Erythroblast (primary cell): ENCODE results near the gene ADARB2.

Experiments used
- DNase-seq, 2 experiments: peaks; one replicate each; lab custom pipeline; 2025; lab: John Stamatoyannopoulos, UW
- GATA1 ChIP-seq: IDR thresholded peaks from 2 replicates; pipeline ENCODE4 v1.6.1; 2011; ENCODE audit warnings: low read depth, mild to moderate bottlenecking, control low read depth, low read length, moderate library complexity
- POLR2A ChIP-seq: IDR thresholded peaks from 2 replicates; pipeline ENCODE4 v1.6.1; 2011; ENCODE audit warnings: mild to moderate bottlenecking, low read length

ADARB2 gene

DNA sequence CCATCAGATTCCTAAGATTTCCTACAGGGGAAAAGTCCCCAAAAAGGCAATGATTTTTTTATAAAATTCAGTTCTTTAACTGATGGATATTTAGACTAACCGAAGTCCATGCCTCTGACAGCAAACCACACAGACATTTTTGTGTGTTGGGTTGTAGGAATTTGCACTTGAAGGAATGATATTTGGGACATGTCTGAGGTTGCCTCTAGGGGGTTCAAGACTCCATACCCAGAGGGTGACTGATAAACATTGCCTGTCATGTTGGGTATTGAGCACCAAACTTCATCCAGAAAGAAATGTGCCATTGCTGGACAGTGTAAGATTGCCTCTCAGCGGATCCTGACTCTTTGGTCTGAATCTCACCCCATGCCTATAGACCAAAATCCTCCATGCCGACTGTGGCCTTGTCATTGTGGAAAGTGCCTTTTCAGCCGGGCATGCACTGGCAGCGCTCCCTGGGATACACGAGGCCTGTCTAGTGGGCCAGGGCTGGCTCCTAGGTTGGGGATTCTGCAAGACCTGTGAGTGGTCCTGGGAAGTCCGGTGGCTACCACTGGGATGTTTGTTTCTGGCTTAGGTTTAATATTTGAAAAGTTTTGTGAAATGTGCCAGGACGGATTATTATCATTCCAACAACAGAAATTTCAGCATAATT, 428.2 kb downstream of the ADARB2 start:
- DNase-seq, result no peak
- TF ChIP-seq GATA1 (no peak), POLR2A (no peak)

DNA sequence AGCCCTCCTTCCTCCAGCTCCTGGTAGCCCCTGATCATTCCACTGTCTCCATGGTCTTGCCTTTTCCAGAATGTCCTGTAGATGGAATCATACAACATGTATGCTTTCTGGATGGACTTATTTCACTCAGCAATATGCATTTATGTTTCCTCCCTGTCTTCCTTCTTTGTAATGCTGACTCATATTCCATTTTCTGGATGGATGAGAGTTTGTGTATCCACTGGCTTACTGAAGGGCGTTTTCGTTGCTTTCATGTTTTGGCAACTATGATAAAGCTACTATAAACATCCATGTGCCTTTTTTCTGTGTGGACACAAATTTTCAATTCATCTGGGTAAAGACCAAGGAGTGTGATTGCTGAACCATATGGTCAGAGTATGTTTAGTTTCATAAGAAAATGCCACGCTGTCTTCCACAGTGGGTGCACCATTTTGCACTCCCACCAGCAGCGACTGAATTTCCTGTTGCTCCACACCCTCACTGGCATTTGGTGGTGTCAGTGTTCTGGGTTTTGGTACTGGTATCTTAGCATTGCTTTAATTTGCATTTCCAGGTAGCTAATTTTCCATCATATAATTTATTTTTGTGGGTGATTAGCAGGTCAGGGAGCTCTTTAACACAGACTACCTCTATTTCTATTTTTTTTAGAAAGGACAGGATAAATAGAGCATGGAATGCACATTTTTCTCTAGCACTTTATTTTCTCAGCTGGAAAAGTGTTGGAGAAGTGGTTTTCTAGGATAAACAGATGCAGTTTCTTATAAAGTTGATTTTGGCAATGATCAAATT, 429.0 kb downstream of the ADARB2 start:
- no peak for DNase-seq
- TF ChIP-seq GATA1, result no peak
- TF ChIP-seq POLR2A, result no peak

DNA sequence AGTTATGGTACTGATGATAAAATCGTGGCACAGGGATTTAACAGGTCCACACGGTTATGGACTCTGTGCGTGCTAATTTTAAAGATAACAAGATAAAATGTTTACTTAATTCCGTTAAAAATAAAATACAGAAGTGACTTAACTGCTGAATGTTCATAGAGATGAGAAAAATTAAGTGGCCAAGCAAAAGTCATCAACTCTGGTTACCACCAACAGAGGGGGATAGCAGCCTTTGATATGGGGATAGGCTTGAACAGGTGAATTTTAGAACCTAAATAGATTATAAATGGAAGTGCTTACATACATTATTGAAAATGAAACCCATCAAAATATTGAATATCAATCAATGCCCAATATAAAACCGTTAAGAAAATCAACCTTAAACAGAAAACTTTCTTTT, 436.2 kb downstream of the ADARB2 start:
- TF ChIP-seq GATA1, result no peak
- no peak for TF ChIP-seq POLR2A
- no peak for DNase-seq

DNA sequence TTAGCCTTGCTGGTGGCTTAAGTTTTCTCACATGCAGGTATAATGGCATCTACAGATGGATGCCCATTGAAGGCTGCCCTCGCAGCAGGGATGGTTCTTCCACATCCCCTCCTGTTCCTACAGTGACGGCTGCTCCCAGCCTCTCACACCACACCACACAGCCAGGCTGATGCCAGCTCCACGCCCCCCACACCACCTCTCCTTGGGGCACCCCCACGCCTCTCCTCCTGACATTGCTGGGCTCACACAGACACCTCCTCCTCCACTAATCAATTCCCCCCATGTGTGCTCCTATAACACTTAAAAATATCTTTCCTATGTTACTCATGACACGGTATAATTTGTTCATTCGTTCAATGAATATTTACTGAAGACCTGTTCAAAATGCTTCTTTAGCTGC, 437.1 kb downstream of the ADARB2 start:
- no peak for DNase-seq
- no peak for TF ChIP-seq POLR2A
- TF ChIP-seq GATA1, result no peak

DNA sequence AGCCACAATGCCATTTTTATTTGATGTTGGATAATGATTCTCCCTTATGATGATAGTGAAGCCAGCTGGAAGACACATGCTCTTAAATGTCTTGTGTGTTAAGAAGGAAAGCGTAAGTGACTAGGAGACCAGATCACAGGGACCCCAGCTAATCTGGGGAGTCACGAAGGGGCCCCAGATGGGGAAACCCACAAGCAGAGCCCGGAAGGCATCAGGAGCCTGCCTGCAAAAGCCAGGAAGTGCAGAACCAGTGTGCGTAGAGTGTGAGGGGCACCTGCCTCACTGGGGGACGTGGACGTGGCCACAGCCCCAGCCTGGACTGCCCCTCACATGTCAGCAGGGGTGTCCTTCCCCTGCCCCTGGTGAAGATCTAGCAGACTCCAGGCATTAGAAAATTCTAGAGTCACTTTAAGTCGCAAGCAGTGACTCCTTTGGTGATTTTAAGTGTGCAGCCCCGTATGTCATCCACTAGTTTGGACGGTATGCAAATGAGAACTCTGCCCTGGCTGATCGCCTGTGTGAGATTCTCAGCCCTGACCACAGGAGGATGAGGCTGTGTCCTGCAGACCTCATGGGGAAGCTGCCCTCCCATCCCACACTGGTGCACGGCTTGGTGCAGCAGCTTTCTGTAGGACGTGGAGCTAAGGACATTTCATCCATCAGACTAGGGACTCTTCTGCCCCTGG, 438.1 kb downstream of the ADARB2 start:
- TF ChIP-seq POLR2A, result no peak
- TF ChIP-seq GATA1, result no peak
- no peak for DNase-seq

DNA sequence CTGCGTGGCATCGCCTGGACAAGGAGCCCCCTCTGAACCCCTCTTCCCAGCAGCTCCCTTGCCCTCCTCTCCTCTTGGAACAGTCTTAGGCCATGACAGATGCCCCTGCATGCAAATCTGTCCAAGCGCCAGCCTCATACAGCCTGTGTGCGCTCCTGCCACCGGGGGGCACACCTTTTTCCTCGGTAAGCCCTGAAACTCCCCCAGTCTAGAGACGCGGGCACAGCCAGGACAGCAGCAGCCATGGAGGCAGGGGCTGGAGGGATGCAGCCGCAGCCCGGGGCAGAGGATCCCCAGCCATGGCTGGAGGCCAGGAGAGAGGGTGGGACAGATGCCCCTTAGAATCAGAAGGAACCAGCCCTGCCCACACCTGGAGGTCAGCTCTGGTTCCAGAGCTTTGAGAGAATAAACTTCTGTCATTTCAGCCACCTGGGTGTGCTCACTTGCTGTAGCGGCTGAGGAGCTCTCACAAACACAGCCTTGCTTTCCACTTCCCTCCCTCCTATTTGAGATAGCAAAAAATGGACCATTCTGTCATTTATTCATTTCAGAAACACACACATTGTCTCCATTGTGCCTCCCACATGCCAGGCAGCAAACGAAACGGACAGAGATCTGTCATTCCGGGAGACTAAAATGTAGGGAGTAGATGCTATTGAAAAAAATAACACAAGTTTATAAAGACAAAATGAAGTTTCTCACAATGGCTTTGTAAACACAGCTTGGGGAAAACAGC, 439.6 kb downstream of the ADARB2 start:
- TF ChIP-seq GATA1 (no peak), POLR2A (no peak)
- DNase-seq, result no peak

DNA sequence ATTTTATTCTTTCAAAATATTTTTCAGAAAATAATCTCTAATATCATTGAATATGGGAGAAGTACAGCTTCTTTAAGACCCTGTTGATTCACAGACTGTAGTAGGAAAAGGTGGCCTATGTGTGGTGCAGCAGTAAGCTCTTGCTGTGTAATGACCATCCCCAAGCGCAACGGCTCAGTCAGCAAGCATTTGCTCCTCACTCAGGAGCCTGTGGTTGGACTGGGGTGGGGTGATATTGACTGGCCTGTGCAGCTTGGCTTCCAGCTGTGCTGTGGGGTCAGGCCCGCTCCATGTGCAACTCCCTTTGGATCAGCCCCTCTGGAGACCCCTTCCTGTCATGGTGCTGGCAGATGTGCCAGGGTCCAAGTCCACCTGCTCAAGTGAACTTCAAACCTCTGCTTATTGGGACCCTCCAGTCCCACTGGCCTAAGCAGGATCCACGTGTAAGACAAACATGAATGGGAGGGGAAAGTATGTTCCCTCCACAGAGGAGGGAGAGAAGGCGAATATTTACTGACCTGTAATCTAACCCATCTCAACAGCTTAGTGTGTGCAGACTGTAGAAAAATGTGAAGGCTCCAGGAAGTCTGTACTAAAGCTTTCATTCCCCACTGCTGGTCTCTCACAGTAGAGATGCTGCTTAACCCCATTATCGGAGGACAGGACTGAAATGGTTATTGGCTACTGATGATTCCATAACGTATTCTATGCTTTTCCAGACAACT, 441.4 kb downstream of the ADARB2 start:
- DNase-seq, result no peak
- TF ChIP-seq POLR2A (no peak), GATA1 (no peak)

DNA sequence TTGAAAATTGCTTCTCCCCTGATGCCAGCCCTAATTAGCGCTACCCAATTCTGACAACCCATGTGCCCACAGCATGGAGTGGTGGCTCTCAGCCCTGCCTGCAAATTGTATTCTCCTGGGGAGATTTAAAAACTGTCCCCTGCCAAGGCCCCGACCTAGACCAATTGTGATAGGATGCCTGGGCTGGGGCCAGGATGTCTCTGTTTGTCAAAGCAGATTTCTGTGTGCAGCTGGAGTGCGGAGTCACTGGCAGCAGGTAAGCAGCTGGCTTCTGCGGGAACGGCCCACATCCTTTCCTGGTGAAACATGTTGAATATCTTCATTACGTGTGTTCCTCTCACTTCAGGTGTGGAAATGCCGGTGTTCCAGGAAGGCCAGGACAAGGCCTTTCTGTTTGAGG, 442.6 kb downstream of the ADARB2 start:
- TF ChIP-seq GATA1 (no peak), POLR2A (no peak)
- DNase-seq, result no peak

DNA sequence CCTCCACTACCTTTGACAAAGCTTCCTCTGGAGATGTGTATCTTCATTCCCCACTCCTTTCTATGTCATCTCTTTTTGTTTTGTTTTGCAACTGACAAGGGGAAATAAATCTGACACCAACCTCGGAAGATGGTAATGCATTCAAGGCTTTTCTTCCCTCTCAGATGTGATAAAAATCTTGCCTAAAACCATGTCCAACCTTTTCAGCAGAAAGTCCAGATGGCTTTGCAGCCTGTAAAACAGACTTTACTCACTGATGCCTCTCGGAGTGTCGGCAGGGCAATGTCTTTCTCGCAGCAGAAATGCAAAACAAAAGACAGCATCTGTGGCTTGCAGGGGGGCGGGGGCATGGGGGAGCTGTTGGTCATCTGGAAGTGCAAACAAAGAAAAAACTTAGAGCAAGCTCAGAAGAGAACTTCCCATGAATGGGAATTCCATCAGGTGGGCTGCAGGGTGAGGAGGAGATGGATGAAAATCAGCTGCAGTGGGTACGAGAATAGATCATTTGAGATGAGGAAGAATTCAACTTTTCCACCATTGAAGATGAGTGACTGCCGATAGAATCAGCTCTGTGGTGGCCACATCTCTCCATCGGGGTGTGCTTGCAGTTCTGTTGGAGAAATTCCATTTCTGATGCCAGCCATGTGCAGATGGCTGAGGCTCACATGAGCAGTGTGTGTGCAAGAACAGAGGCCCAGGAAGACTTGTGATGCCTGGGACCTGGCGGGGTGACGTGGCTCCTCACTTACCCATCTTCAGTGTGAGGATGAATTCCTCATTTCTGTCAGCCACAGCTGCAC, 443.5 kb downstream of the ADARB2 start:
- no peak for DNase-seq
- TF ChIP-seq POLR2A, result no peak
- no peak for TF ChIP-seq GATA1

DNA sequence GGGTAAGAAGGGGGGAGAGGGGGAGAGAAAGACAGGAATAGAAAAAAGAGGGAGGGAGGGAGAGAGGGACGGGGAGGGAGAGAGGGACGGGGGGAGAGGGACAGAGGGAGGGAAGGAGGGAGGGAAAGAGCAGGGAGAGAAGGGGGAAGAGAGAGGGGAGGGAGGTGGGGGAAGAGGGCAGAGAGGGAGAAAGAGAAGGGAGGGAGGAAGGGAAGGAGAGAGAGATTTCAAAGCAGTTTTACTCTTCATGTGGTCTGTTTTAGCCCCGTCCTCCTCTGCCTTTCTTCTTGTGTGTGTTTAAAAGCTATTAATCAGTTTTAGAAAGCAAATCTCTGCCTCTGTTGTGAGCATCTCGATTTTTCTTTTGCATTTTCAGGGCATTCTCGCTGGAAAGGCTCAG, 444.2 kb downstream of the ADARB2 start:
- no peak for DNase-seq
- TF ChIP-seq GATA1 (no peak), POLR2A (no peak)

DNA sequence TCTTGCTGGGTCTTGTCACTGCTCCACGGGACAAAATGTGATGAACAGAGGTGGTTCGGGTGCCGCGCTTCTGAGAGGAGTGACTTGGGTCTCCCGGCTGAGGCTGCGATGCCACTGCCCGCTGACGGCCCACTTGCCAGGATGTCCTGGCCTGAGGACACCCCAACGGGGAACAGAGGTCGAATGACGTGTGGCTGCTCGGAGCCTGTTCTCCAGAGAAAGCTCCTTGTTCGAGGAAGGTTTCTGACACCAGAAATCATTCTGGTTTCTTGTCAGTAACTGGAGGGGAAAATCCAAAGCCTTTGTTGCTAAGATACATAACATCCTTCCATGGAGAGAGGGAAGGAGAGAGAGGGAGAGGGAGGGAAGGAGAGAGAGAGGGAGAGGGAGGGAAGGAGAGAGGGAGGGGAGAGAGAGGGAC, 444.7 kb downstream of the ADARB2 start:
- no peak for DNase-seq
- TF ChIP-seq POLR2A, result no peak
- no peak for TF ChIP-seq GATA1
